Measurements from ENCODE around the gene INA.

GRCh38 chr10:103291588-103291987 lies 14.7 kb downstream of the INA start:
- no peak for TF ChIP-seq CTCF (conservative IDR thresholded peaks at IDR 0.05; ENCODE audit: low read depth, low read length)
- no peak for TF ChIP-seq EZH2 (IDR thresholded peaks at IDR 0.05; ENCODE audit: borderline replicate concordance, low read depth, low read length, poor library complexity, severe bottlenecking)
